Stimulated activated CD8-positive, alpha-beta memory T cell treated with anti-CD3 and anti-CD28 coated beads, Interleukin-15, amount 100 ng/mL, for 4 hours (primary cell): Measurements from ENCODE around the gene CRYGA.
"Not testable (repeated sequence)": the region's sequence is repeated elsewhere in the genome, so short reads cannot be mapped to it uniquely, and the experiment has no call there.

Experiments
- DNase-seq, 2 donors: peaks; one replicate each; pipeline ENCODE4 v3.0.0-alpha.2; 2020; ENCODE audit warnings: low read depth in 2 of 2

CRYGA gene

DNA sequence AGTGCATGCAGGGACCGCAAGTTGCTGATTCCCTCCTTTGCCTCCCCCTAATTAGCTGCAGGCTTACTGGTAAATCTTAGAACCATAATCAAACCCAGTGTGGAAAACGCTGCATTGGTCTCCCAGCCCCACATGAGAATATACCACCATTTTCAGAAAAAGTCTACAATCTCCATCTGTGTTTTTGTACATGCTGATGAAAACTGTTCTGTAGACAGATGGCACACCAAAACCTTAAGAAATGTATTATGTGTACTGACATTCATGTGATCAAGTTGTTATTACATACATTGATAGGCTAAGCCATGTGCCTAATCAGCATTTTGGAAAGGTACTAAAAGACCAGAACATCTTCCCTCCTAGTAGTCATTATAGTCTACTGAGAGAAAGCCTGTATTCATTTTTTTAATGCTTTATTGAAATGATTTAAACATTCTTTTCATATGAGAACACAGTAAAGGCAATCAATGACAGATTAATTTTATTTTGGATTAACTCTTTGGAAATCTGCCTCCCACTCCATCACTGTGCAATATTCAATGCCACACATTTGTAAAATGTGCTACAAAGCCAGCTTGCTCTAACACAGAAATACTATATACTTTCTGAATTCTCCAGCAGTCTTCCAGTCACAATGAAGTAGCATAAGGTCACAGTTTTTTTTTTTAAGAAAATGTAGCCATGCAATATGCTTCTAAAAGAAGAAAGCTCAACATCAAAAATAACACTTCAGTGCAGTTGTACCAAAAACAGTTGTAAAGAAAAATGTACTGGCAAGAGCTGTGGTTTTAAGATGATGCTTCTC, 1.8 kb upstream of the CRYGA start:
- DNase-seq: no peak

- no peak for DNase-seq
These were observed 7.0 kb downstream of the CRYGA start for GRCh38 chr2:208156439-208156838.

- no peak for DNase-seq
These were observed 10.2 kb downstream of the CRYGA start for GRCh38 chr2:208153156-208153555.

GRCh38 chr2:208150956-208151355, 12.4 kb downstream of the CRYGA start:
- DNase-seq: no peak

DNA sequence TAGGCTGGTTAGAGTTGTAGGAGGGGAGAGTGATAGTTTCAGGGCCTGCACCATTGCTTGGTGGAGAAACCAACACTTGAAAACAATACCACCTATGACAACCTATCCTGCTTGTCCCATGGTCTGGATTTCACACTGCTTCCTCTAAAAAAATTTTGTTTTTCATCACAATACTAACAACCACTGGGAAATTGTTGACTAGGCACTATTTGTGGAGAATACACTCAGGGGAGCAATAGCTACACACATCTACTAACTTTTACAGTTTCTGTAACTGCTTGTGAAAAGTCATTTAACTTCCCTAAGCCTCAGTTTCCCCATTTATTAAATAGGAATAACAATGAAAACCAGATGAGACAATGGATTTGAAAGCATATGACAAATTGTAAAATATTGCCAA, 13.3 kb downstream of the CRYGA start:
- DNase-seq: no peak

- DNase-seq: no peak
These were observed 14.6 kb downstream of the CRYGA start for GRCh38 chr2:208148803-208149202.

DNA sequence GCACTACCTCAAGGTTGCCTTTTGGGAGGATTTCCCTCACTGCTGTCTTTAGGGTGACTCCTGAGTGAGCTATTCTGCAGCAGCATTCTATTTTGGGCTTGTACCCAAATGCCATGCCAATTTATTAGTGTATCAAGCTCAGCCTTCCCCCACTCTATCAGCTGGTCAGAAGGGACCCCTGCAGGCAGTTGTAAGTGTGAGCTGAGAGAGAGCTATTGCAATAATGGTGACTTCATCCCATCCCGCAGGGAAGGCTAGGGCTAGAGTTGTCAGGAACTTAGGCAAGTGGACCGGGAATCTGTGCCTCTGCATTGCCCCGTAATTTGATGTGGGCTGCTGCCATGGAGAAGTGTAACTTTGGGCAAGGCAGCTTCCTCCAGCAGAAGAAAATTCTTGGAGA, 15.6 kb downstream of the CRYGA start:
- no peak for DNase-seq

DNA sequence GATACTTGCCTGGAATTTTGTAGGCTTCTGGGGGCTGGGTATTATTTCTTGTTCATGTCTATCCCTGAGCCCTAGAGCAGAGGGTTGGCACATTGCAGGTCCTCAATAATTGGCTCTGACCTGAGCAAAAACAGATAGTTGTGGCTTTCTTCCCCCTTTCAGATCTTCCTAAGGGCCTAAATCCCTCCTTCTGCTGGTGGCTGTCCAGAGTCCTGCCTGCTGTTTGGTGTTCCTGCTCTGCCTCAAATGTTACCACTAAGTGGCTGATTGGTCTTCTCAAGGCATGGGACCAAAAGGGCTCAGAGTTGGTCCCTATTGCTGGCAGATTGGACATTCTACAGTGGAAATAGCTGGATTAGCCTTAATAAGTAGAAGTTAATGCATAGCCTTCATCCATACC, 16.4 kb downstream of the CRYGA start:
- no peak for DNase-seq

GRCh38 chr2:208146006-208146405, 17.4 kb downstream of the CRYGA start, which contains the start of gene CRYGB:
TSS of gene CRYGB (minus strand) at chr2:208146158. CDS start at chr2:208146120, 38 bp downstream.
- DNase-seq: no peak

GRCh38 chr2:208142925-208143799, 20.2 kb downstream of the CRYGA start:
- DNase-seq: no peak

- no peak for DNase-seq
These were observed 21.0 kb downstream of the CRYGA start for GRCh38 chr2:208142240-208142924.

DNA sequence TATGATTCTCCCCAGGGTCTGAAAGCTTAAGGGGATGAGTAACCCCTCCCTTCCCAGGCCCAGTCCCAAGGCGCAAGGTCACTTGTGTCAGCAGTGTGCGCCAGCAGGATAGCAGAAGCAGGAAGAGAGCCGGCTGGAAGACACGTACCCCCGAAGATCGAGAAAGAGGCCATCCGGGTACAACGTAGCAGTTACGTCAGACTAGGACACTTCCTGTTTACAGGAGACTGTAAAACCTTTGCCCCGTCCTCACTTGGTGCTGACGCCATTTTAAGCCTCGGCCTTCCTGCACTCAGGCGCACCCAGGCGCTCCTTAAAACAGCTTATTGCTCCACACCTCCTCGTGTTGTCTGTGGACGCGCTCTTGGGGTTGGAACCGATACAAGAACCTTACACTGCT, 23.9 kb downstream of the CRYGA start:
- no peak for DNase-seq

GRCh38 chr2:208138334-208138733, 25.1 kb downstream of the CRYGA start:
- DNase-seq: not testable (repeated sequence)

- DNase-seq: no peak
These were observed 26.7 kb downstream of the CRYGA start for GRCh38 chr2:208136716-208137094.

- no peak for DNase-seq
These were observed 27.3 kb downstream of the CRYGA start for GRCh38 chr2:208135794-208136715.

DNA sequence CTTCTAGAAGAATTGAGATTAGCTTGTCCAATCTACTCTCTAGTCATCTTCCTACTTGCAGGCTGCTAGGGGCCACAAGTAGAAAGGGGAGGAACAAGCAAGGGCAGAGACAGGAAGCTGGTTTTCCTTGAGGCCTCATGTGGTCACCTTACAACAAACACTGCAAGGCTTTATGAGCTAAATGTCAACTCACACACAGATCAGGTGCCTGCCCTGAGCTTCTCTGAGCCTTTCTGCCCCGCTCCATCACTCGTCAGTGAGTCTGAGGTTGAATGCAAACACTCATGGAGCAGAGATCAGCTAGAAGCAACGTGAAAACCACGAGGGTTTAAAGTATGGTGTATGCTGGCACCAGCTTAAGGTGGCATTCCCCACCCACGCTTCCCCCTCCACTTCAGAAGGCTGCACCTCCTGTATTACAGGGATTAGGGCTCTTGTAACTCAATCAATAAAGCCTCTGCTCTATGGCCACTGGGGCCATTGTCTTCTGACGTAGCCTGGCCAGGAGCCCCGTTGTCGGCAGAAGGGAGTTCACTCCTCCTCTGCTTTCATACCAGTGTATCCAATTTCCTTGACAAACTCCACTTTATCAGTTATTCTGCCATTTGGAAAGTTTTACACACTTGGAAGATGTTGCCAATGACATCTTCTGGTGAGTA, 28.3 kb downstream of the CRYGA start:
- DNase-seq: no peak

- no peak for DNase-seq
These were observed 32.7 kb downstream of the CRYGA start for GRCh38 chr2:208130712-208131110.

DNA sequence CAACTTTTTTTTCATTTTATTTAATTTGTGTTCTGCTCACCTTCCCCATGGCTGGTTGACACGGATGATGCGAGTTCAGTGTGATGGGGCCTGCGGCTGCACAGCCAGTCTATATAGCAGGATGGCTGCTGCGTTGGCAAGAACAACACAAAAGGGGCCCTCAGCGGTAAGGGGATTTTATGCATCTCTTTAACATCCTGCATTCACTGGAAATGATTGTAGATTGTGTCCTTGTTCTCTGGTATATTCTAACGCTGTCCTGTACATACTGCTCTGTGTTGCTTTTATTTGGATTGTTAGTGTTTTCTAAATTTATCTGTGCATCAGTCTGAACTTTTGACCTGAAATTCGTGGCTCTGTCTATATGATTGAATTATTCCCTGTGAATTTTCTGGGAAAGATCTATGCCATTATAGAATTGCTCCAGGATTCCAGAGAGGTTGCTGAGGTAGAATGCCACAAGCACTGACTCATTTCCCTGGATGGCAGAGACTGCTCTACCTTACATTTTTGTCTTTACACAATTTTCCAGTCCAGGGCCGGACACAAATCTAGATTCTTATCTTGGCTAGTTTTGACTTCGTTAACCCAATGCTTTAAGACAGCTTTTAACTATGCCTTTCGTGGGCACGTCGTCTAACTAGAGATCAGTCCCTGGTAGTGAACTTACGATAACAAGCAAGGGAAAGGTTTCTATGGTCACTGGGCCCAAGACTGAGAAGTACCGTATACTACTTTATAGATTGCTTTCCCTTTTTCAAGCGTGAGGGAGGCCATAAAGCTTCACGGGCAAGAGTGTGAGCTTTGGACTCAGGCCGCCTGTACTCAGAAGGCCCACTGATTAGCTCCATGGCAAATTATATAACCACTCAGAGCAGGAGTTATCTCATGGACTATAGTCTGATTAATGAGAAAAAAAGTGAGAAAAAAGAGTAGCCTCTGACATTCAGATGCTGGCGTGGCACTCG, 33.4 kb downstream of the CRYGA start, which contains the start of gene CRYGC:
Gene CRYGC, minus strand, starts transcription at position 85 of the 968 bp plus-strand sequence. Its CDS starts 36 bp downstream, at position 49.
- DNase-seq: no peak

- DNase-seq: no peak
These were observed 35.3 kb downstream of the CRYGA start for GRCh38 chr2:208128136-208128535.
